Erythroblast (primary cell): Measurements from ENCODE around the gene RALY.

Source experiments
- GATA1 ChIP-seq: IDR thresholded peaks from 2 replicates; pipeline ENCODE4 v1.6.1; 2011; ENCODE audit warnings: low read depth, mild to moderate bottlenecking, control low read depth, low read length, moderate library complexity
- POLR2A ChIP-seq: IDR thresholded peaks from 2 replicates; pipeline ENCODE4 v1.6.1; 2011; ENCODE audit warnings: mild to moderate bottlenecking, low read length

DNA sequence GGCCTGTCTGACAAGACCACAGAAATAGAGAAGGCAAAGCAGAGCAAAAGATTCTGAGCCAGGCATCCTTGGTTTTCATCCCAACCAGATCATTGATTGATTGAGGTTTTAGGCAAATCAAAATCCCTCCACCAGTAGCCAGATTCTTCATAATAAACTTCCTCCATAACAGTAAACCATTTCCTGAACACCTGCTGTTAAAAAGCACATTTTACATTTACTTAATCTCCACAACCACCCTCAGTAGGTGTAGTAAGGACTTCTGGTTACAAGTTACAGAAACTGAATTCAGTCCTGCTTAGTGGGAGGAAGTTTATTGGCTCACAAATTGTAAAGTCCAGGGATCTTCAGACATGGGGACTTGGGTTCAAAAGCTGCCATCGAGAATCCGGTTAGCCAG is 90.1 kb downstream of the RALY start:
- TF ChIP-seq POLR2A (no peak), GATA1 (no peak)
